Measurements from ENCODE around the gene RMP24.

The RMP24 gene

DNA sequence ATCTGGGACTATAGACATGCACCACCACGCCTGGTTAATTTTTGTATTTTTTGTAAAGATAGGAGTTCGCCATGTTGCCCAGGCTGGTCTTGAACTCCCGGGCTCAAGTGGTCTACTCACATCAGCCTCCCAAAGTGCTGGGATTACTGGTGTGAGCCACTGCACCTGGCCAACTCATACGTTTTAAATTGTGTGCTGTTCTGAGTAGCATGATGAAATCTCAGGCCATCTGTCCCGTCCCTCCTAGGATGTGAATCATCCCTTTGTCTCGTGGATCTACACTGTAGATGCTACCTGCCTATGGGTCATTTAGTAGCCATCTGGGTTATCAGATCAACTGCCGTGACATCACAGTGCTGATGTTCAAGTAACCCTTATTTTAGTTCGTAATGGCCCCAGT is 38.5 kb upstream of the RMP24 start:
- no peak for TF ChIP-seq CTCF (IDR thresholded peaks at IDR 0.05; ENCODE audit: extremely low read depth, low read depth, low read length)
- no peak for DNase-seq (ENCODE audit: insufficient read length, low spot score, missing footprints)
- no peaks in the 10 kb centered on the region for H3K27me3 ChIP-seq (ENCODE audit: insufficient read depth, low read length)
- no peak overlapping the region for H3K4me3 ChIP-seq (ENCODE audit: insufficient read depth, low read length)
- no peak overlapping the region for H3K27ac ChIP-seq (ENCODE audit: low read depth, low read length)
- H3K36me3 ChIP-seq (ENCODE audit: insufficient read depth, low read length) = no peaks in the 10 kb centered on the region
- H3K4me1 ChIP-seq (ENCODE audit: insufficient read depth, low read length) = no peaks in the 10 kb centered on the region
- no peaks in the 10 kb centered on the region for H4K20me1 ChIP-seq (ENCODE audit: insufficient read depth, low read length)
- H3K79me2 ChIP-seq (ENCODE audit: insufficient read depth, low read length) = no peaks in the 10 kb centered on the region
- H3K9me3 ChIP-seq (ENCODE audit: low read depth, low read length) = no peaks in the 10 kb centered on the region
- H2AFZ ChIP-seq (ENCODE audit: low read length) = no peak overlapping the region
- no peak overlapping the region for H3K4me2 ChIP-seq (ENCODE audit: insufficient read depth, low read length)

- no peak for TF ChIP-seq CTCF (IDR thresholded peaks at IDR 0.05; ENCODE audit: extremely low read depth, low read depth, low read length)
- no peaks in the 10 kb centered on the region for H3K27me3 ChIP-seq (ENCODE audit: insufficient read depth, low read length)
- H3K9me3 ChIP-seq (ENCODE audit: low read depth, low read length) = no peaks in the 10 kb centered on the region
- H4K20me1 ChIP-seq (ENCODE audit: insufficient read depth, low read length) = no peaks in the 10 kb centered on the region
- H3K4me1 ChIP-seq (ENCODE audit: insufficient read depth, low read length) = no peaks in the 10 kb centered on the region
- no peak overlapping the region for H3K4me2 ChIP-seq (ENCODE audit: insufficient read depth, low read length)
- no peak overlapping the region for H3K4me3 ChIP-seq (ENCODE audit: insufficient read depth, low read length)
- no peaks in the 10 kb centered on the region for H3K79me2 ChIP-seq (ENCODE audit: insufficient read depth, low read length)
- H3K27ac ChIP-seq (ENCODE audit: low read depth, low read length) = no peak overlapping the region
- DNase-seq (ENCODE audit: insufficient read length, low spot score, missing footprints) = no peak
- H3K36me3 ChIP-seq (ENCODE audit: insufficient read depth, low read length) = no peaks in the 10 kb centered on the region
- no peak overlapping the region for H2AFZ ChIP-seq (ENCODE audit: low read length)
Measured at GRCh38 chr18:35934891-35935290, 37.6 kb upstream of the RMP24 start.

GRCh38 chr18:35935805-35936204 is 36.7 kb upstream of the RMP24 start:
- no peak for TF ChIP-seq CTCF (IDR thresholded peaks at IDR 0.05; ENCODE audit: extremely low read depth, low read depth, low read length)
- H3K27me3 ChIP-seq (ENCODE audit: insufficient read depth, low read length) = no peaks in the 10 kb centered on the region
- no peak overlapping the region for H2AFZ ChIP-seq (ENCODE audit: low read length)
- H3K79me2 ChIP-seq (ENCODE audit: insufficient read depth, low read length) = no peaks in the 10 kb centered on the region
- H3K36me3 ChIP-seq (ENCODE audit: insufficient read depth, low read length) = no peaks in the 10 kb centered on the region
- H3K27ac ChIP-seq (ENCODE audit: low read depth, low read length) = no peak overlapping the region
- no peaks in the 10 kb centered on the region for H3K4me1 ChIP-seq (ENCODE audit: insufficient read depth, low read length)
- no peaks in the 10 kb centered on the region for H3K9me3 ChIP-seq (ENCODE audit: low read depth, low read length)
- no peak overlapping the region for H3K4me2 ChIP-seq (ENCODE audit: insufficient read depth, low read length)
- H3K4me3 ChIP-seq (ENCODE audit: insufficient read depth, low read length) = no peak overlapping the region
- DNase-seq (ENCODE audit: insufficient read length, low spot score, missing footprints) = no peak
- no peaks in the 10 kb centered on the region for H4K20me1 ChIP-seq (ENCODE audit: insufficient read depth, low read length)

DNA sequence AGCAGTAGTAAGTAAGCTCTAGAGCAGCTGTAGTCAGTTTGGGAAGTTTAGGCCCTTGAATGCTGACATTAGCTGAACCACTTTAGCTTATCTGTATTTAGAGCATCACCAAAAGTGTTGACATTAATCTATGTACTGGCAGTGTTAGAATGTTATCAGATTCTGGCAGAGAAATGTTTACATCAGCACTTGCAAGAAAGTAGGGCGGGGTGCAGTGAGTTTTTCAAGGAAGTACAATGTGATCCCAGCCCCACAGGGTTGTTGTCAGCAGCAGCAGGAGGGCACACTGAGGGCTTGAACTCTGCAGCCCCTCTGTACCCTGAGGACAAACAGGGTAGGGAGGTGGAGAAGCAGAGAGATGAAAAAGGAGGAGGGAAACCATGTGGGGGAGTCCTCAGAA is 35.5 kb upstream of the RMP24 start:
- no peak for DNase-seq (ENCODE audit: insufficient read length, low spot score, missing footprints)
- no peaks in the 10 kb centered on the region for H3K9me3 ChIP-seq (ENCODE audit: low read depth, low read length)
- H3K4me2 ChIP-seq (ENCODE audit: insufficient read depth, low read length) = no peak overlapping the region
- H2AFZ ChIP-seq (ENCODE audit: low read length) = no peak overlapping the region
- TF ChIP-seq CTCF (IDR thresholded peaks at IDR 0.05; ENCODE audit: extremely low read depth, low read depth, low read length) = no peak
- H4K20me1 ChIP-seq (ENCODE audit: insufficient read depth, low read length) = no peaks in the 10 kb centered on the region
- H3K36me3 ChIP-seq (ENCODE audit: insufficient read depth, low read length) = no peaks in the 10 kb centered on the region
- no peaks in the 10 kb centered on the region for H3K4me1 ChIP-seq (ENCODE audit: insufficient read depth, low read length)
- no peaks in the 10 kb centered on the region for H3K79me2 ChIP-seq (ENCODE audit: insufficient read depth, low read length)
- no peak overlapping the region for H3K27ac ChIP-seq (ENCODE audit: low read depth, low read length)
- no peak overlapping the region for H3K4me3 ChIP-seq (ENCODE audit: insufficient read depth, low read length)
- H3K27me3 ChIP-seq (ENCODE audit: insufficient read depth, low read length) = no peaks in the 10 kb centered on the region

All from osteoblast (primary cell).